GM19193 (cell line): ENCODE measurements around the gene MARK1.

Experiments
- POLR2A ChIP-seq: IDR thresholded peaks from 4 replicates; pipeline ENCODE4 v1.6.1; 2011; ENCODE audit not compliant: insufficient read depth, insufficient read length; ENCODE audit errors: extremely low read depth

The MARK1 gene

GRCh38 chr1:220707160-220707559 lies 179.2 kb downstream of the MARK1 start:
- no peak for TF ChIP-seq POLR2A

GRCh38 chr1:220708244-220708643 lies 180.3 kb downstream of the MARK1 start:
- TF ChIP-seq POLR2A, result no peak

GRCh38 chr1:220708936-220709801 lies 181.2 kb downstream of the MARK1 start:
- TF ChIP-seq POLR2A, result no peak

- no peak for TF ChIP-seq POLR2A
These were observed 182.4 kb downstream of the MARK1 start for GRCh38 chr1:220710333-220710732.

- TF ChIP-seq POLR2A, result no peak
These were observed 183.3 kb downstream of the MARK1 start for GRCh38 chr1:220711056-220711809.
